A673 (cell line): Measurements from ENCODE around the gene ZNF439. TPM values are rescaled to one million over a fixed set of nuclear protein-coding genes. Genes with fewer than 3 reads are reported as not detected.
"Not testable (repeated sequence)": the region's sequence is repeated elsewhere in the genome, so short reads cannot be mapped to it uniquely, and the experiment has no call there.

Experiments
- BruUV-seq: library from RNA; stranded (reverse); fragments of 400-500 nt; replicated peaks from 2 replicates; lab custom pipeline; 2021; lab: Mats Ljungman, UMichigan
- CTCF ChIA-PET: fragments of 300-600 bp; sonication (Branson Sonifier 250); formaldehyde crosslinking; loops from one replicate; lab custom pipeline; 2022; ENCODE audit warnings: antibody characterized with exemption; lab: Charles Lee
- POLR2A ChIA-PET: fragments of 300-600 bp; sonication (Branson Sonifier 250); formaldehyde crosslinking; loops from one replicate; lab custom pipeline; 2022; ENCODE audit warnings: antibody characterized with exemption; ENCODE audit not compliant: low non-redundant PET; lab: Charles Lee
- DNase-seq: peaks from one replicate; pipeline ENCODE4 v3.0.0-alpha.2; 2015; ENCODE audit warnings: low spot score
- H3K27ac ChIP-seq: fragments of 200-600 bp; sonication (generic); 2 replicates; pipeline ENCODE4 v1.5.1; 2016; ENCODE audit warnings: mixed run types, low read depth, mild to moderate bottlenecking, mixed read lengths, antibody characterized with exemption, low read length; ENCODE audit not compliant: poor library complexity, severe bottlenecking
- H3K27me3 ChIP-seq: fragments of 200-600 bp; sonication (generic); replicated peaks from 2 replicates; pipeline ENCODE4 v1.6.1; 2017; ENCODE audit warnings: mixed run types, low read depth, mild to moderate bottlenecking, mixed read lengths, antibody characterized with exemption, low read length; ENCODE audit not compliant: insufficient read depth, poor library complexity
- H3K36me3 ChIP-seq: fragments of 200-600 bp; sonication (generic); 2 replicates; pipeline ENCODE4 v1.6.1; 2016; ENCODE audit warnings: mixed run types, mild to moderate bottlenecking, mixed read lengths, antibody characterized with exemption, low read length; ENCODE audit not compliant: insufficient read depth, poor library complexity, severe bottlenecking
- H3K4me1 ChIP-seq: fragments of 200-600 bp; sonication (generic); 2 replicates; pipeline ENCODE4 v1.6.1; 2017; ENCODE audit warnings: mixed run types, mild to moderate bottlenecking, mixed read lengths, antibody characterized with exemption, low read length; ENCODE audit not compliant: insufficient read depth, poor library complexity, severe bottlenecking
- H3K4me3 ChIP-seq: fragments of 200-600 bp; sonication (generic); 2 replicates; pipeline ENCODE4 v1.5.1; 2016; ENCODE audit warnings: low read depth, mixed run types, mild to moderate bottlenecking, mixed read lengths, low read length; ENCODE audit not compliant: poor library complexity, severe bottlenecking
- H3K9me3 ChIP-seq: fragments of 200-600 bp; sonication (generic); 2 replicates; pipeline ENCODE4 v1.6.1; 2016; ENCODE audit warnings: mixed run types, low read depth, mild to moderate bottlenecking, mixed read lengths, antibody characterized with exemption, low read length; ENCODE audit not compliant: poor library complexity, severe bottlenecking
- CTCF ChIP-seq: fragments of 300-800, 200-600 bp; sonication (generic); conservative IDR thresholded peaks from 2 replicates; pipeline ENCODE4 v1.5.1; 2017; ENCODE audit warnings: low read depth, mild to moderate bottlenecking, antibody characterized with exemption, low read length, moderate library complexity, mixed read lengths
- EZH2 ChIP-seq: fragments of 200-600 bp; sonication (generic); IDR thresholded peaks from 2 replicates; pipeline ENCODE4 v1.6.1; 2017; ENCODE audit warnings: borderline replicate concordance, low read depth, mild to moderate bottlenecking, mixed read lengths, antibody characterized with exemption, low read length; ENCODE audit not compliant: poor library complexity, severe bottlenecking
- intact Hi-C: fragments of 100-400 bp; cut with micrococcal nuclease; formaldehyde crosslinking; loops from one replicate; pipeline ENCODE4 v1.10.0; 2022; ENCODE audit not compliant: unreplicated experiment
- total RNA-seq: library from RNA; stranded (reverse); gene quantifications from 2 replicates; pipeline ENCODE4 v1.2.3, GENCODE V29; 2021

Gene ZNF439
- total RNA-seq, 1 experiment from 2014 or later, result 4.0 TPM

GRCh38 chr19:11848200-11848593 lies 329 bp upstream of the ZNF439 start:
- DNase-seq, result no peak
- no peaks in the 10 kb centered on the region for H3K9me3 ChIP-seq
- H3K36me3 ChIP-seq, result no peaks in the 10 kb centered on the region
- intact Hi-C loops, result no loop called here
- ChIA-PET CTCF (interaction anchor here (0.6 to 1.2 kb wide), 2 partner anchors 13 to 51 kb away, joined by 3 read pairs; no protein-coding TSS in a partner anchor), POLR2A (no interaction called here)
- H3K27me3 ChIP-seq, result no peaks in the 10 kb centered on the region
- no peaks in the 10 kb centered on the region for H3K4me1 ChIP-seq
- H3K4me3 ChIP-seq, result peak overlapping the region; percentile 56
- BruUV-seq, result no TSS peak
- no peak for TF ChIP-seq EZH2
- no peak for TF ChIP-seq CTCF
- H3K27ac ChIP-seq, result no peak overlapping the region

GRCh38 chr19:11850289-11850688 lies 1.8 kb downstream of the ZNF439 start:
- H3K4me3 ChIP-seq, result not testable (repeated sequence)

GRCh38 chr19:11853358-11853757 lies 4.8 kb downstream of the ZNF439 start:
- DNase-seq, result no peak
- Histone ChIP-seq H3K27ac (no peak overlapping the region), H3K27me3 (no peaks in the 10 kb centered on the region), H3K4me3 (no peak overlapping the region), H3K9me3 (no peaks in the 10 kb centered on the region), H3K36me3 (no peaks in the 10 kb centered on the region), H3K4me1 (no peaks in the 10 kb centered on the region)
- POLR2A ChIA-PET, result no interaction called here
- TF ChIP-seq EZH2 (no peak), CTCF (no peak)
- BruUV-seq, result no TSS peak
- CTCF ChIA-PET, result no interaction called here
- intact Hi-C loops, result no loop called here

More at GRCh38 chr19:11850289-11850688, 1.8 kb downstream of the ZNF439 start:
- BruUV-seq, H3K36me3 ChIP-seq, H3K4me1 ChIP-seq, POLR2A ChIA-PET, H3K9me3 ChIP-seq, H3K27ac ChIP-seq, H3K27me3 ChIP-seq, DNase-seq, CTCF ChIA-PET, intact Hi-C loops: not testable (repeated sequence)
